Bone marrow (tissue), 2 donors: ENCODE results near the gene DDAH2.
A peak's percentile ranks its signal among the peaks of the same experiment; 100 is the strongest.

Source experiments
- DNase-seq, 2 donors: peaks; one replicate each; lab custom pipeline; 2025; lab: John Stamatoyannopoulos, UW

DDAH2 gene

GRCh38 chr6:31761343-31761742 lies 32.2 kb upstream of the DDAH2 start:
- no peak for DNase-seq

GRCh38 chr6:31760790-31761189 lies 31.7 kb upstream of the DDAH2 start:
- DNase-seq = no peak

DNA sequence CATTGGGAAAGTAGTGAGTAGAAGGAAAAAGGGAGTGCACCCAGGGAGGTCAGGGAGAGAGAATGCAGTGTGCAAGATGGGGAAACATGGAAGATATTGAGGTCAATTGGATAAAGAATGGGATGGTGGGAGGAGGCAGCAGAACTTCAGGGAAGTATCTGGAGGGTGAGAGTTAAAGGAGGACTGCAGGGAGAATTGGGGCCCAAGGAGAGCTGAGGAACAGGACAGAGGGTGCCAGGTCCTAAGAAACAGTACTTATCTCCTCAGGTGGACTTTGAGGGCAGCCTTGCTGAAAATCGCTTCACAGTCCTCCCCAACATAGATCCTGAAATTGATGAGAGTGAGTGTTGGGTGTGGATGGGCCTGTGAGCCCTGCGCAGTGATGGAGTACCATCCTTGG lies 29.2 kb upstream of the DDAH2 start:
- DNase-seq = no peak

GRCh38 chr6:31752739-31753319 lies 23.7 kb upstream of the DDAH2 start:
- DNase-seq = no peak

DNA sequence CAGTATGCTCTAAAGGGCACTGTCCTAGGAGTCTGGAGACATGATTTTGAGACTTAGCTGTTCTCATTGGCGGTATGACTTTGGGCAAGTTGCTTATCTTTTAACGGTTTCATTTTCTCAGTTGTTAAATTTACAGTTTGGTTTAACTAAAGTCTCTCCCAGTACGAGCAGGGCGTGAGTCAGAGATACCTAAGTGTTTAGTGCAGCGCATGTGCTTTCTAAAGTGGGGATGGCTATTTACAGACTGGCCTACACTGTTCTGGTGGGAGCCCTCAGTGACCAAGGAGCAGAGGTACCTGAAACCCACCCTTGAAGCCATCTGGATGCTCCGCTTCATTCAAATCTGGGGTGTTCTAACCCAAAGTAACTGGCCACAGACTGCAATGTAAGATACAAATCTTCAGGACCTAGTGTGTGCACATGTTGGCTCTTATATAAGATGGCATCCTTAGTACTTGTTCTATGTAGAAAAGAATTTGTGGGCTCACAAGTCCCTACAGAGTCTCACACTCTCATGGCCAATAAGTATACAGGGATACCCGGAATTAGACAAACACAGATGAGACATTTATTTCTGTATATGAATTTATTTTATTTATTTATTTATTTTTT lies 21.4 kb upstream of the DDAH2 start:
- DNase-seq = no peak

DNA sequence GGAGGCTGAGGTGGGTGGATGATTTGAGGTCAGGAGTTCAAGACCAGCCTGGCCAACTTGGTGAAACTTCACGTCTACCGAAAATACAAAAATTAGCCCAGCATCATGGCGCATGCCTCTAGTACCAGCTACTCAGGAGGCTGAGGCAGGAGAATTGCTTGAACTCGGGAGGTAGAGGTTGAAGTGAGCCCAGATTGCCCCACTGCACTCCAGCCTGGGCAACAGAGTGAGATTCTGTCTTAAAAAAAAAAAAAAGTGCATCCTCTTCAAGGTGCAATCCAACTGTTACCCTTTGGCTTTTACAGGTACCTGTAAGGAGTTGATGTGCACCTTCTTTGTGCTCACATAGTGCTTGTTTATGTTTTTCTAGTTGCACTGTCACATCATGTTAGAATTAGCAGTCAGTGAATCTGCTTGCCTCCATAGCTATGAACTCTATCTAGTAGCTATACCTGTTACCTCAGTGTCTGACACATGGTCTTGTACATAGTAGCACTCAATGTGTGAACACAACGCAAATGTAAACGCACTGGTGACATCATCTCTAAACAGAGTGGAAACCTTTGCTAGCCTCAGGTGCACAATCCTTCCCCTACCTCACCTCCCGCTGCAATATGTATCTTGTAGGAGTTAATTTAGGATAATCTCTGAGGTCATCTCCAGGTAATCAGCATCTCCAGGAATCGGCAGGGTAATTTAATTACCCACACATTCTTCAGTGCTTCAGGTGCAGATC lies 20.4 kb upstream of the DDAH2 start:
- no peak for DNase-seq

DNA sequence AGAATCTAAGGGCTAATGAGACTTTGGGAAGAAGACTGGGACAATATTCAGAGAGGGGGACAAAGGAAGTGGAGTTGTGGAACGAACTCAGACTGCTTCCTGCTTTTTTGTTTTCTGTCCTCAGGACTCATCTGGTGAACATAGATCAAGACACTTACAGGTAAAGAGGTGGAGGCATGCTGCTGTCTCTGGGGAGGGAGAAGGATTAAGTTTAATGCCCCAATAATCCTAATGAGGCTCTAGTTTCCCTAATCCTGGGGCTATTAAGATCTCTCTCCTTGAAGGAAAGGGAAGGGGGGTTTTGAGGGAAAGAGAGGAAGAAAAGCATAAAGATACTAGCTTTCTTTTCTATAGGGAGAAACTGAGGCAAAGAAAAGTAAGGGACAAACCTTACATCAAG lies 15.3 kb upstream of the DDAH2 start:
- no peak for DNase-seq

GRCh38 chr6:31742894-31743293 lies 13.8 kb upstream of the DDAH2 start:
- no peak for DNase-seq

GRCh38 chr6:31741815-31742214 lies 12.7 kb upstream of the DDAH2 start:
- DNase-seq = no peak

DNA sequence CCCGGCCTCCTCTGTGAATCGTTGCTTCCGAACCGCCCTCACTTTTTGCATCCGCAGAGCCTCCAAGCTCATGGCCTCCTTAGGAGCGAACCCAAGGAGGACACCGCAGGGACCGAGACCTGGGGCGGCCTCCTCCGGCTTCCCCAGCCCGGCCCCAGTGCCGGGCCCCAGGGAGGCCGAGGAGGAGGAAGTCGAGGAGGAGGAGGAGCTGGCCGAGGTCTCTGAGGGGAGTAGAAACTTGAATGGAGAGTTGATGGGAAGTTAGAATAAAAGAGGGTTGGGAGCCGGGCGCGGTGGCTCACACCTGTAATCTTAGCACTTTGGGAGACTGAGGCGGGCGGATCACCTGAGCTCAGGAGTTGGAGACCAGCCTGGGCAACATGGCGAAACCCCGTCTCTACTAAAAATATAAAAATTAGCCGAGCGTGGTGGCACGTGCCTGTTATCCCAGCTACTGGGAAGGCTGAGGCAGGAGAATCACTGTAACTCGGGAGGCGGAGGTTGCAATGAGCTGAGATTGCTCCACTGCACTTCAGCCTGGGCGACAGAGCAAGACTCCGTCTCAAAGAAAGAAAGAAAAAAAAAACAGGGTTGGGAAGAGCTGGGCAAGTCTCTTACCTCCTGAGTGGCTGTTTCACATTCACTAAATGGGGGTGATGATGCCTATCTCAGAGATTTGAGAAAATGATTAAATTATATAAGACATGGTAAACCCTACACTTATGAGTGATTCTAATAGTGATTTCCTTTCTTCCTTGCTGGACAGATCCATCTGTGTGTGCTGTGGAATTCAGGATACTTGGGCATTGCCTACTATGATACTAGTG lies 11.5 kb upstream of the DDAH2 start:
- peak in 1 of 2 donors; percentile 45 for DNase-seq

DNA sequence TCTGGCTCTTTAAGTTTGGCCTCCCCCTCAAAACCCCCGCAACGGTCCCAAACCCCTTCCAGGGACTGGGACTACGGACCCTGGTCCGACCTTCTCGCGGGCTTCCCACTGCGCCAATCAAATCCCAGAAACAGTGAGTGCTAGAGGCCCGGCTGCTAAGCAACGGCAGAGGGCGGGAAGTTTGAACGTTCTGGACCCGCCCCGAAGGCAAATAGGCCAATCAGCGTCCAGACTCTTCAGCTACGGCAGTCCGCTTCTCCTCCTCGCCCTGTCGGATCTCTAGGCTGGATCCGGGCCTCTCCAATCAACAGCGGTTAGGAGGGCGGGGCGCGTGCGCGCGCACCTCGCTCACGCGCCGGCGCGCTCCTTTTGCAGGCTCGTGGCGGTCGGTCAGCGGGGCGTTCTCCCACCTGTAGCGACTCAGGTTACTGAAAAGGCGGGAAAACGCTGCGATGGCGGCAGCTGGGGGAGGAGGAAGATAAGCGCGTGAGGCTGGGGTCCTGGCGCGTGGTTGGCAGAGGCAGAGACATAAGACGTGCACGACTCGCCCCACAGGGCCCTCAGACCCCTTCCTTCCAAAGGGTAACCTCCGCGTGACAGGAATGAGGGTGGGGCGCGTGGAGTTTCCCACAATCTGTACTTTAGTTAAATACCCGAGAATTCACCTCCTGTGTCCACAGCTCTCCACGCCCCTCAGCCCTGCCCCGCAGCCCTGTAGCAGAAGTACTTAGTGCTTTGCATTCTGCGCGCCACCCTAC lies 10.7 kb upstream of the DDAH2 start, which contains the start of gene MSH5:
TSS of gene MSH5 (plus strand) at position 367 of the 758 bp plus-strand sequence. CDS start 462 bp downstream, outside the sequence.
- DNase-seq = peak; percentile 84 to 95

DNA sequence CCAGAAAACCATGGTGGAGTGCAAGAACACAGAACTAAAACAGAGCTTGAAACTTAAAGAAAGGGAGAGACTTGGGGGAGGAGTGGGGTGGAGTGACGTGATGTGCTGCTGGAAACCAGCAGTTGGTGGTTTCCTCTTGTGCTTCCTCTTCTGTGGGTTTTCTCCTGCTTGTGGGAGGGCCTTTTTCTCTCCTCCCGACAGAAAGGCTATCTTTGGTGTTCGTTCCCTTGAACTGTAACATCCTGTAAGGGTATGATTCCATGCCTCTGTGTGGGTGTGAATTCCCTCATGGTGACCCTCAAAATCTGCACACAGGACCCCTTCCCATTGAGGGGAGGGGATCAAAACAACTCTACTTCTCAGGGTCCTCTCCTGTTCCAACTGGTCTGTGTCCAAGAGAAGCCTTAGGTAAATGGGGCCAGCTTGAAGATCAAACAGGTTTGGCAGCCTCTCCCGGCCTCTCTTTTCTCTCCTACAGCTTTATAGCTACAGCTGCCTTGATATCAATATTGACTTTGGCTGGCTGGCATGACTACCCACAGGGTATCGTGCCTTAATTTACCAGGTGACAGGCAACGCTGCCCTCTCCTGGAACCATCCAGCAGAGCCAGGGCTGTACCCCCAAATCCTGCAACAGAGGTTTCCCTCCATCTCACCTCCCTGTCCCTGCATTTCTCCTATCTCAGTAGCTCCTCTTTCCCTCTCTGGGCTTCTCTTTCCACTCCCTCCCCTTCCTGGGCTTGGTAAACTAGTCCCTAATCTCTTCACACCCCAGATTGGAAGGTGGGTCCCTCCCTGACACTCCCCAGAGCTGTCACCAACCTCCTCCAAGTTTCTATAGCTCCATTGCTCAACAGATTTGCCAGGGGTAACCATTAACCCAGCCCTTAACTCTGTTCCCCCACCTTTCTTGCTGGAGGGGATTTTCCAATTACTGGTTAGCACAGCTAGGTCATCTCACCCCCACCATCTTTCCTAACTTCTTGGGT lies 9.2 kb upstream of the DDAH2 start:
- peak; percentile 63 to 99 for DNase-seq

GRCh38 chr6:31737315-31737990 lies 8.4 kb upstream of the DDAH2 start:
- peak; percentile 9 to 42 for DNase-seq

DNA sequence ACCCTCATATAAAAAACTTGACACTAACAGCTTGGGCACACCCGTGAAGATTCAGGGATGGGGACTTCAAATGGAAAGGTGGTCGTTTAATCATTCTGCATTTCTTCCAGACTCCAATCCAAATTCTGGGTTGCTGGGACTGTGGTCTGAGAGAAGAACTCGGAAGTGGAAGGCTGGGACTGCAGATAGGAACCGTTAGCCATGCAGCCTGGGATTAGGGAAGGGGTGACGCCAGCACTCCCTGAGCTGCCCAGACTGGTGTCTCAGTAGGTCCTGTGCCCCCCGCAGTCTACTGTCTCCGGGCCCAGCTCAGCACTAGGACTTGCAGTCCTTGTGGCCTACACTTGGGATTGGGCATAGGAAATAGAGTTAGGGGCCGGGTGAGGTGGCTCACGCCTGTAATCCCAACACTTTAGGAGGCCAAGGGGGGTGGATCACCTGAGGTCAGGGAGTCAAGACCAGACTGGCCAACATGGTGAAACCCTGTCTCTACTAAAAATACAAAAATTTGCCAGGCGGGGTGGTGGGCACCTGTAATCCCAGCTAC lies 7.7 kb upstream of the DDAH2 start:
- DNase-seq = peak in 1 of 2 donors; percentile 52

DNA sequence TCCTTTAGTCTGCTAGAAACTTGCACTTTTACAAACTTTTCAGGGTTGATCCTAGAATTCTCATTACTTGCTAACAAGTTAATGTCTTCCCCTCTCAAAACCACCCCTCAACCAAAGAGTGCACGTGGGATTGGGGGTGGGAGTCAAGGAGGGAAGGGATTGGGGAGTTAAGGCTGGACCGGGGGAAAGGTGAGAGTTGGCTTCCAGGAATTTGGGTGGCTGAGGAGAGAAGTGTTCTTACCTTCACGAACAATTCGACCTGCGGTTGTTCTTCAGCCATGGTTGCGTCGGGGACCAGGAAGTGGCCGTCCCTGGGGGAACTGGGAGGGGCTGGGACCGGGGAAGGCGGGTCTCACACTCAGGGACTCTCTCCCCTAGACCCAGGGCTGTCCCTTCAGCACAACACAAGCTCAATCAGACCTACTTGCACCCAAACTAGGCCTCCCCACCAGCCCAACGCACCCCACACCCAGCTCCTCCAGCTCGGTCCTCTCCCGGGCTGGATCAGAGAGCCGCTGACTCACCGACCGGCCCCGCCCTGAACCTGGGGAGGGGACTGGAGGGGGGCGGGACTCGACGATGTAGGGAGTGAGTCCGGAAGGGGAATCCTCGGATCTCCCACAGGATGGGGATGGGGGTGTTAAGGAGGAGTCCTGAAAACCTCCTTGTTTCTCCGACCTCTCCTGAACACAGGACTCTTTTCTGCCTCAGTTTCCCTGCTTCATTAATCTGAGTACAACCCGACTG lies 7.1 kb upstream of the DDAH2 start, which contains the start of gene CLIC1:
TSS of gene CLIC1 (minus strand) at position 510 of the 747 bp plus-strand sequence. CDS start at position 280, 230 bp downstream.
- peak; percentile 66 to 74 for DNase-seq

- DNase-seq = peak; percentile 49 to 85
Observed at GRCh38 chr6:31734821-31735406, 5.8 kb upstream of the DDAH2 start.

- no peak for DNase-seq
Observed at GRCh38 chr6:31734247-31734820, 5.2 kb upstream of the DDAH2 start.

DNA sequence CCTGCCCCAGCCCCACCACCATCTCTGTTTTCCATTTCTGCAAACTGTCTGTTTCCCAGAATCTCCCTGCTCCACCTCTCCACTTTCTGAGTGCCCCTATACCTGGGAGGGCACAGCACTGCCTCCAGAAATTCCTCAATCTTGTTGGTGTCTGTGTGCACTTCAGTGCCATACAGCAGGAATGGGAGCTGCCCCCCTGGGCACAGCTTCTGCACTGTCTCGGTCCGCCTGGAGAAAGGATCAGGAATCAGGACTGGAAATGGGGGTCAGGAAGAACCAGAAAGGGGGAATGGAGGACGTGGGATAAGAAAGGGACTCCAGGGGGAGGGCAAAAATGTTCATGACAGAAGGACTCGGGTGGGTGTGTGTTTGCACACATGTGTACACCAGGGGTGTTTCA lies 4.6 kb upstream of the DDAH2 start:
- no peak for DNase-seq
